ENCODE measurements around the gene WWOX. TPM values are rescaled to one million over a fixed set of nuclear protein-coding genes. Genes with fewer than 3 reads are reported as not detected.

Gene WWOX
- total RNA-seq, 1 donor from 2014 or later, result 17.8 TPM

DNA sequence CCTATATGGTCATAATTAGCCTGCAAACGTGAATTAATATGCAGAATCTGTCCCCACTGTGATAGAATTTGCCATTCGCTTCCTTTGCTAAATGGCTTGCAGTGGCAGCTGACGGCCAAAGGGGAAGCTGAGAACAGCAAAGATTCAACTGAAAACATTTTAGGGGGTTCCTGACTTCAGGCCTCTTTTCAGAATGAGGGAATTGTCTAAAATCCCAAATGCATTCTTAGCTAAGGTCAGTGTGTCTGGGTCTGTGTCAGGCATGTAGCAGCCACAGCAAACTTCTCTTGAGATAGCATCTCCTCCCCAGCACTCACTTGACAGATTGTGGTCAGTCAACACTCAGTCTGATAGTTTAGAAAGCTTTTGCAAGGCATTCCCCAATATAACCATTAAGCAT, 701.1 kb downstream of the WWOX start:
- H3K9me3 Mint-ChIP-seq, result no peaks in the 10 kb centered on the region
- no peak overlapping the region for H3K4me3 Mint-ChIP-seq
- peaks cover 20% of the 10 kb centered on the region for H3K4me1 Mint-ChIP-seq (ENCODE audit: low read depth)
- peaks cover 6% of the 10 kb centered on the region for H3K27me3 Mint-ChIP-seq (ENCODE audit: insufficient read depth)
- no peak for DNase-seq (ENCODE audit: low spot score)
- intact Hi-C loops (cut with micrococcal nuclease), result no loop called here
- H3K27ac Mint-ChIP-seq, result peak overlapping the region; percentile 63
- peaks cover 3% of the 10 kb centered on the region for H3K36me3 Mint-ChIP-seq (ENCODE audit: low read depth)

DNA sequence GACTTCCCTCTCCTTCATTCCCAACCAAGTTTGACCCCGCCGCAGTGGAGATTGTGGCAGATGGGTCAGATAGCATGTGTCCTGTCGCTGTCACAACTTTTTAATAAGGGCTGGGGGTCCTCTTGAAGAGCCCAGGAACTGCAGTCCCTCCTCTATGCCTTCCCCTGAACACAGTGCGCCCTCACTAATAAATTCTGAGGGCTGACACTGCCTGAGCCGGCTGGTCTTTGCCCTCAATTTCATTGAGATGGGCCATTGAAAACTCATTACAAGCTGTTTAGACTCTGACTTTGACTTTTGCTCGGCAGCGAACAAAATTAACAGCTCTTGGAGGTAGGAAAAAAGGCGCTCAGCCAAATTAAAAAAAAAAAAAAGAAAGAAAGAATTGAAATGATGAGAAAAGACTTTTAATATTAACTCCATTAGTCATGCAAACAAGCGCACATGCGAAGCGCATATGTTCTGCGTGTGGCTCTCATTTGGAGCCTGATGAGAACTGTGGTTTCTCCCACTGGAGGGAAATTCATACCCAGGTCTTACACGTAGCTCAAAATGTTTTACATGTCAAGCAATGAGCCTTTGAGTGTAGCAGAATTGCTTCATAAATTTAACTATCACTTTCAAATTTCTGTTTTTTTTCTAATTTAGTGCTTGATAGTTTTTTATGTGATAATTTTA, 704.7 kb downstream of the WWOX start:
- H3K9me3 Mint-ChIP-seq, result no peaks in the 10 kb centered on the region
- H3K27ac Mint-ChIP-seq, result no peak overlapping the region
- H3K36me3 Mint-ChIP-seq (ENCODE audit: low read depth), result peaks cover 3% of the 10 kb centered on the region
- intact Hi-C loops (cut with micrococcal nuclease), result no loop called here
- DNase-seq (ENCODE audit: low spot score), result no peak
- H3K4me3 Mint-ChIP-seq, result no peak overlapping the region
- peaks cover 6% of the 10 kb centered on the region for H3K27me3 Mint-ChIP-seq (ENCODE audit: insufficient read depth)
- H3K4me1 Mint-ChIP-seq (ENCODE audit: low read depth), result peaks cover 17% of the 10 kb centered on the region

DNA sequence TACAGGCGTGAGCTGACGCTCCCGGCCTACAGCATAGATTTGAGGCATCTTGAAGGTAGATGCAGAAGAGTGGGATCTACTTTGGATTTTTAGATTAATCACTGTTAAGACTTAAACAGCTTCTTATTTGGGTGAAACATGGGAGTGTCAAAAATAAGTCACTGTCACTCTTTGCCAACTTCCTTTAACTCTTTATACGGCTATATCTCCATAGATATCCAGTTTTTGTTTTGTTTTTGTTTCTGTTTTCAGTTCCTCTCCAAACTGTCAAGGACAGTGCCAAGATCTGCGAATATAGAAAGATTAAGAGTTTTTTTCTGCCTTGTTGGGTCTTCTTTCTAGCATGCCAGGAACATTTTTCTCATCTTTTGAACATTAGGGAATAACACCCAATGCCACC, 706.1 kb downstream of the WWOX start:
- DNase-seq (ENCODE audit: low spot score), result no peak
- peaks cover 1% of the 10 kb centered on the region for H3K36me3 Mint-ChIP-seq (ENCODE audit: low read depth)
- H3K4me3 Mint-ChIP-seq, result no peak overlapping the region
- H3K27ac Mint-ChIP-seq, result no peak overlapping the region
- intact Hi-C loops (cut with micrococcal nuclease), result no loop called here
- H3K9me3 Mint-ChIP-seq, result no peaks in the 10 kb centered on the region
- H3K4me1 Mint-ChIP-seq (ENCODE audit: low read depth), result peaks cover 14% of the 10 kb centered on the region
- H3K27me3 Mint-ChIP-seq (ENCODE audit: insufficient read depth), result peaks cover 7% of the 10 kb centered on the region

DNA sequence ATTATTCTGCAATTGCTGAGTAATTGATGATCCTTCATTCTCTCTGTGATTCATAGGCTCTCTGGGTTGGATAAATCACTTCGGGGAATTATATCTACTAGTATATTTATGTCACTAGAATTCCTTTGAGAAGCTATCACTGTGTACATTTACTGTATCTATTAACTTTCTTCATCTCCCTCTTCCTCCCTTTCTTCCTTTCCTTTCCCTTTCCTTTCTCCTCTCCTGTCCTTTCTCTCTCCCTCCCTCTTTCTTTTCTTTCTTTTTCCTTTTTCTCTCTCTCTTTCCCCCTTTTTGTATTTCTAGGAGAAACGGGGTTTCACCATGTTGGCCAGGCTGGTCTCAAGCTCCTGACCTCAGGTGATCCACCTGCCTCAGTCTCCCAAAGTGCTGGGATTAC, 711.8 kb downstream of the WWOX start:
- H3K9me3 Mint-ChIP-seq, result no peaks in the 10 kb centered on the region
- H3K27ac Mint-ChIP-seq, result no peak overlapping the region
- H3K4me3 Mint-ChIP-seq, result no peak overlapping the region
- H3K36me3 Mint-ChIP-seq (ENCODE audit: low read depth), result peaks cover 1% of the 10 kb centered on the region
- intact Hi-C loops (cut with micrococcal nuclease), result no loop called here
- no peaks in the 10 kb centered on the region for H3K4me1 Mint-ChIP-seq (ENCODE audit: low read depth)
- H3K27me3 Mint-ChIP-seq (ENCODE audit: insufficient read depth), result peaks cover 12% of the 10 kb centered on the region
- no peak for DNase-seq (ENCODE audit: low spot score)

DNA sequence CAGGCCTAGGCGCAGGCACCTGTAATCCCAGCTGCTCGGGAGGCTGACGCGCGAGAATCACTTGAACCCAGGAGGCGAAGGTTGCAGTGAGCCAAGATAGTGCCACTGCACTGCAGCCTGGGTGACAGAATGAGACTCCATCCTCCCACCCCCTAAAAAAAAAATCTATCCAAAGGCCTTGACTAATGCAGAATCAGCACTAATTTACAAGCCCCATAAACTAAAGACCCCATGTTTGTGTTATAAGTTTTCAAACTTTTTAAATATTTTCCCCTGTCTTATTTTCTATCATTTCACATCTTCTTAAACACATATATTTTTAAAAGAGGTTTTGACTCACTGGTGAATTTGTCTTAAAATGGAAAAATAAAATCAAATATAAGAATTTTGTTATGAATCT, 713.1 kb downstream of the WWOX start:
- Mint-ChIP-seq H3K4me3 (no peak overlapping the region), H3K4me1 (ENCODE audit: low read depth) (no peaks in the 10 kb centered on the region), H3K27me3 (ENCODE audit: insufficient read depth) (peaks cover 12% of the 10 kb centered on the region), H3K9me3 (no peaks in the 10 kb centered on the region), H3K27ac (no peak overlapping the region), H3K36me3 (ENCODE audit: low read depth) (peaks cover 1% of the 10 kb centered on the region)
- no peak for DNase-seq (ENCODE audit: low spot score)
- intact Hi-C loops (cut with micrococcal nuclease), result no loop called here

DNA sequence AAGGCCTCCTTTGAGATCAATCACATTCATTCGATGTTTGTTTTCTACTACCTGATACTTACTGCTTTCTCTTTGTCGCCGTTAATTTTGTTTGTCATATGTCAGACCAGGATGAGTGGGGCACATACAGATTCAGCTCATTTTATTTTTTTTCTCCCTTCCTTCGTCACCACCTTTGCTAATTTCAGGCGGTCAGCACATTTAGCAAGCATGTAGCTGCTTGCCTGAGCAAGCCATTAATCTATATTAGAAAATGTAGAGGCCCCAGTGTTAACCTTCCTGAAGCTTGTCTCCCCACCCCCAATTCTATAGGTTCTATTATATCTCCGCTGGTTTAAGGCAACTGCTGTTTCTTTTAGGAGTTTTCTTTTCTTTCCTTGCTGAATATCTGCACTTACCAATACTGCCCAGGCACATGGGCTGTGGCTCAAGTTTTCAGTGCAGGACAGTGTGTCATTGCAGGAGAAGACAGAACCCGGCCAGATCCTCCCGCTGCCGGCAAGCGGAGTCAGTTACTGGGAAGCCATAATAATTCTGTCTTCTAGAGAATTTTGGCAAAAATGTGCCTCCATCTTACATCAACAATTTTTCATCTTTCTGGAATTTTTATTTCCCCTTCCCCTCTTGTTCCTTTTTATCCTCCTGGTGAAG, 714.3 kb downstream of the WWOX start:
- H3K36me3 Mint-ChIP-seq (ENCODE audit: low read depth), result peaks cover 1% of the 10 kb centered on the region
- H3K27ac Mint-ChIP-seq, result no peak overlapping the region
- no peak for DNase-seq (ENCODE audit: low spot score)
- H3K4me1 Mint-ChIP-seq (ENCODE audit: low read depth), result no peaks in the 10 kb centered on the region
- intact Hi-C loops (cut with micrococcal nuclease), result no loop called here
- peaks cover 12% of the 10 kb centered on the region for H3K27me3 Mint-ChIP-seq (ENCODE audit: insufficient read depth)
- H3K9me3 Mint-ChIP-seq, result no peaks in the 10 kb centered on the region
- H3K4me3 Mint-ChIP-seq, result no peak overlapping the region

DNA sequence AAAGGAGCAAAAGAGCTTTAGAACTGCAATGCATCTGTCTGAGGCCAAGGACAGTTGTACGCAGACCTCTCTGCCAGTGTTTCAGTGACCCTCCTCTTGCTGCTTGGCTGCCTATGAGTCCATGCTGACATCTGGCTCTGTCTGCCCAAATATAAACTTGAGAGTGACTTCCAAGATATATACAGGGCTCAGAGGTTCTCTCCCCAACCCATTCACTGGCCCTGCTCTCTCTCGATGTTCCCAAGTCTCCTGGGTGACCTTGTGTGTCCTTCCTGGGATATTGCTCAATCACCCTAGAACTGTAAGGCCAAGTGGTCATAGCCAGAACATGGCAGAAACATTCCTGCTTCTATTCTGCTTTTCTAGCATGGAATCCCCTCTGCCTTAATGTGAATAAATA, 716.3 kb downstream of the WWOX start:
- Mint-ChIP-seq H3K36me3 (ENCODE audit: low read depth) (no peaks in the 10 kb centered on the region), H3K9me3 (no peaks in the 10 kb centered on the region), H3K4me3 (no peak overlapping the region), H3K4me1 (ENCODE audit: low read depth) (no peaks in the 10 kb centered on the region), H3K27me3 (ENCODE audit: insufficient read depth) (peaks cover 9% of the 10 kb centered on the region), H3K27ac (no peak overlapping the region)
- DNase-seq (ENCODE audit: low spot score), result no peak
- intact Hi-C loops (cut with micrococcal nuclease), result no loop called here

DNA sequence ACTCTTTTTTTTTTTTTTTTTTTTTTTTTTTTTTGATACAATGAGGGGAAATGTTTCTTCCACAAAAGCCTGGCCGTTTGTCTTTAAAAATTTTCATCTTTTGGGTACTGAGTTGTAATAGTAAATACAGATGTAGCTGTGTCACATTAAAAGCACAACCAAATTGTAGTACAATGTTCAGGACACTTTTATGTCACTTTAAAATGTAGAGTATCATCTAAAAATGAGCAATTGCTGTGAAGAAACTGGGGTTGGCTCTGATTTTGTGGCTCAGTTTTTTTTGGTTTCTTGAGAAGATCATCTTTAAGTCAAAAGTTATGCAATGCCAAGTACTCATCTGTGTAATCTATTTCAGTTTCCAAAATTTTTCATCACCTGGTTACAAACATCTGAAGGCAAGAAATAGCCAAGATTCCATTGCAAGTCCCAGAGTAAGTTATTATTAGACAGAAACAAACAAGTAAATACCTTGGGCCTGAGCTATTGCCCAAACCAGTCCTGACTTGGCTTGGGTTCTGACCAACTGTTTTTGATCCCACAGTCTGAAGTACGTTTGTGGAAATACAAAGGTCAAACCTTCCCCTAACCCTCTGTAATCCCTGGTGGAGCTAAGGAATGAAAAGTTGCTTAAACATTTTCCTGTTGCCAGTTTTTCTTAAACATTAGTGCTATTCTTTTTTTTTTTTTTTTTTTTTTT, 717.2 kb downstream of the WWOX start:
- intact Hi-C loops (cut with micrococcal nuclease), result no loop called here
- H3K4me1 Mint-ChIP-seq (ENCODE audit: low read depth), result no peaks in the 10 kb centered on the region
- no peak for DNase-seq (ENCODE audit: low spot score)
- H3K4me3 Mint-ChIP-seq, result no peak overlapping the region
- no peaks in the 10 kb centered on the region for H3K9me3 Mint-ChIP-seq
- no peak overlapping the region for H3K27ac Mint-ChIP-seq
- H3K36me3 Mint-ChIP-seq (ENCODE audit: low read depth), result no peaks in the 10 kb centered on the region
- peaks cover 4% of the 10 kb centered on the region for H3K27me3 Mint-ChIP-seq (ENCODE audit: insufficient read depth)

DNA sequence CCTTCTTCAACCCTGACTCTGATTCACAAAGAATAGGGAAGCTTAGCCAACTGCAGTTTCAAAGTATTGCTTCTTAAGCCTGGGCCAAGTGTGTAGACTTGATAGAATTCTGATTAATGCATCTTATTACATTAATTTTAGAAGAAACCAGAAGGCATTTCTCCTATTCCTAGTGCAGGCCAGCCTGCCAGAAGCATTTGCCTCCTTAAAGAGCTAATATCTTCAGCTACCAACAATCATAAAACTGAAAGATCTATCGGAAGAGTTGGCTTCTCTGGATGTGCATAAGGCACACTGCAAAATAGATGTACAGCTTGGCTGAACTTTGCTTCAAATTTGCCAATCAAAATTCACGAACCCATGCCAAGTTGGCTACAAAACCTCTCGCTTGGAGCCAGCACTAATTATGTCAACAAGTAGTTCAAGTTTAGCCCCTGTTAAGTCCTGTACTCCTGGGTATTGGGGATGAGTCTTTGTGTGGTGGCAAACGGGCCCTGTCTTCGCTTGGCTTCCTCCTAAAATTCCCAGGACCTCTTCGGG, 717.8 kb downstream of the WWOX start:
- H3K36me3 Mint-ChIP-seq (ENCODE audit: low read depth), result no peaks in the 10 kb centered on the region
- no peaks in the 10 kb centered on the region for H3K4me1 Mint-ChIP-seq (ENCODE audit: low read depth)
- no peaks in the 10 kb centered on the region for H3K9me3 Mint-ChIP-seq
- intact Hi-C loops (cut with micrococcal nuclease), result no loop called here
- DNase-seq (ENCODE audit: low spot score), result no peak
- peaks cover 3% of the 10 kb centered on the region for H3K27me3 Mint-ChIP-seq (ENCODE audit: insufficient read depth)
- H3K27ac Mint-ChIP-seq, result no peak overlapping the region
- no peak overlapping the region for H3K4me3 Mint-ChIP-seq

DNA sequence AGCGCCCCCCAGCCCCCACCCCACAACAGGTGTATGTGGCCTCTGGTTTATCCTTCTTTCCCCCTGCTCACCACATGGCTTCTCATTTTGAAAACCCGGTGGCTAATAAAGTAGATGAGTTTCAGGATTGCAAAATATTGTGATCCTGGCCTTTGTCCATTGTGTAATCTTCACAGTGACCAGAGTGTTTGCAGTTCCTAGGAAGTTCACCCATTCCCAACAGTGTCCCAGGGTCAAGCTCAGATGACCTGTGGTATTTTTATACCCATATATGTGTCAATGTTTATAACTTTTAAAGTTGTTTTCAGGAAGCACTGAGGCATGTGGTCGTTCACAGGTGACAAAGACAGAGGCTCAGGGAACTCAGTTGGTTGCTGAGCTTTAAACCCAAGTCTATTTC, 721.9 kb downstream of the WWOX start:
- Mint-ChIP-seq H3K4me3 (no peak overlapping the region), H3K9me3 (no peaks in the 10 kb centered on the region), H3K36me3 (ENCODE audit: low read depth) (peaks cover 1% of the 10 kb centered on the region), H3K27ac (no peak overlapping the region), H3K4me1 (ENCODE audit: low read depth) (no peaks in the 10 kb centered on the region), H3K27me3 (ENCODE audit: insufficient read depth) (no peaks in the 10 kb centered on the region)
- no peak for DNase-seq (ENCODE audit: low spot score)
- intact Hi-C loops (cut with micrococcal nuclease), result no loop called here

DNA sequence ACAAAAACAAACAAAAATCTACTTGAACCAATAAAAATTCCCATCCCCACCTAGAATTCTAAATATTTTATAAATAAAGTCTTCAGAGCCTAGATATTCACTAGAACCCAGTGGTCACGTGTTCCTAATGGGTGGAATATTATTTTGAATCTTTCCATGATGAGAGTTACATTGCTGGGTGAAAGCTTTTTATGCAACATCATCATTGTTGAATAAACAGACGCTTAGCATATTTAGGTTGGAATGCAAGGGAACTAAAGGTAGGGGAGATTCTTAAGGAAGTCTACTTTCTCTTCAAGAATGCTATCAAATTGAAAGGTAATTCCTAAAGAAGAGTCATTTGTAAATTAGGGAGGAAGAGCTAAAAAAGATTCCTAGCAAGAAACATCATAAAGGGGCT, 723.1 kb downstream of the WWOX start:
- H3K4me3 Mint-ChIP-seq, result no peak overlapping the region
- peaks cover 1% of the 10 kb centered on the region for H3K36me3 Mint-ChIP-seq (ENCODE audit: low read depth)
- H3K27me3 Mint-ChIP-seq (ENCODE audit: insufficient read depth), result no peaks in the 10 kb centered on the region
- no peak for DNase-seq (ENCODE audit: low spot score)
- H3K27ac Mint-ChIP-seq, result no peak overlapping the region
- intact Hi-C loops (cut with micrococcal nuclease), result no loop called here
- H3K4me1 Mint-ChIP-seq (ENCODE audit: low read depth), result no peaks in the 10 kb centered on the region
- H3K9me3 Mint-ChIP-seq, result no peaks in the 10 kb centered on the region

DNA sequence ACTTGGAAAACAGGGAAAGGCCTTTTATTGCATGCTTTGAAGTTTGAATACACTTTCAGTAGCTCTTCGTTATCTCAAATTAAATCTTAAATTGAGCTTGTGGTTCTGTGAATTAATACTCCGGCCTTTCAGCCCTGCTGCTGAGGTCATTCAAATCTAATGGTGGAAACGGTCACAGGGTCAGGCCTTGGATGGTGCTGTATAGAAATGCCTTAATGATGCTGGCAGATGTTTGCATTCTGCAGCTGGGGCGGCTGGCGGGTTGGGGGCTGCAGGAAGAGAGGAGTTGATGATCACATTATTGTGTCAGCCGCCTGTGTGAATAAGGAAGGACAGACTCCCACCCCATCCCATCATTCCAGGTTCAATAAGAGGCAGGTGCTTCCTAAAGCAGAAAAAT, 723.6 kb downstream of the WWOX start:
- H3K4me1 Mint-ChIP-seq (ENCODE audit: low read depth), result no peaks in the 10 kb centered on the region
- H3K36me3 Mint-ChIP-seq (ENCODE audit: low read depth), result peaks cover 1% of the 10 kb centered on the region
- H3K27ac Mint-ChIP-seq, result no peak overlapping the region
- no peaks in the 10 kb centered on the region for H3K9me3 Mint-ChIP-seq
- no peaks in the 10 kb centered on the region for H3K27me3 Mint-ChIP-seq (ENCODE audit: insufficient read depth)
- intact Hi-C loops (cut with micrococcal nuclease), result no loop called here
- H3K4me3 Mint-ChIP-seq, result no peak overlapping the region
- DNase-seq (ENCODE audit: low spot score), result no peak

DNA sequence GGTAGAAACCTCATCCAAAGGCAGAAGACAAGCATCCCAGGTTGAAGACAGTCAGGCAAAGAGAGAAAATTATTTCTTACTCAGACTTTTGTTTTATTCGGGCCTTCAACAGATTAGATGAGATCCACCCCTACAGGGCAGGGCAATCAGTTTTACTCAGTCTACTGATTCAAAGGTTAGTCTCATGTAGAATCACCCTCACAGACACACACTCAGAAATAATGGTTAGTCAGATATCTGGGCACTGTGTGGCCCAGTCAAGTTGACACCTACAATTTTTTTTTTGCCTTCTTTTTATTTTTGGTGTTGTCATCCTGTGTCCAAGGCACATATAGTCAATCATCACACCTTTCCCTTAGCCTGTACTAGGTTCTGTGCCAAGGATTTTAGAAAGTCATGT, 729.8 kb downstream of the WWOX start:
- Mint-ChIP-seq H3K9me3 (no peaks in the 10 kb centered on the region), H3K4me3 (no peak overlapping the region), H3K27me3 (ENCODE audit: insufficient read depth) (no peaks in the 10 kb centered on the region), H3K4me1 (ENCODE audit: low read depth) (no peaks in the 10 kb centered on the region), H3K36me3 (ENCODE audit: low read depth) (no peaks in the 10 kb centered on the region), H3K27ac (no peak overlapping the region)
- DNase-seq (ENCODE audit: low spot score), result no peak
- intact Hi-C loops (cut with micrococcal nuclease), result no loop called here

All from activated T-helper 1 cell treated with anti-CD3 and anti-CD28 coated beads, Interleukin-12 subunit alpha, Interleukin-12 subunit beta, Interleukin-2, Interleukin-4 antibody, amounts not matched to agents 30 ng/mL and 10 ng/mL and 1 ng/mL, durations not matched to agents 14 hours and 24 hours and 36 hours (primary cell).